Right hindlimb (tissue), 1 donor: ENCODE results near the gene VAPB.
"Not testable (repeated sequence)": the region's sequence is repeated elsewhere in the genome, so short reads cannot be mapped to it uniquely, and the experiment has no call there.

Source experiments
- DNase-seq: peaks from one replicate; pipeline ENCODE4 v3.0.0-alpha.2; 2018

VAPB gene, protein sequence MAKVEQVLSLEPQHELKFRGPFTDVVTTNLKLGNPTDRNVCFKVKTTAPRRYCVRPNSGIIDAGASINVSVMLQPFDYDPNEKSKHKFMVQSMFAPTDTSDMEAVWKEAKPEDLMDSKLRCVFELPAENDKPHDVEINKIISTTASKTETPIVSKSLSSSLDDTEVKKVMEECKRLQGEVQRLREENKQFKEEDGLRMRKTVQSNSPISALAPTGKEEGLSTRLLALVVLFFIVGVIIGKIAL

GRCh38 chr20:58388882-58389323, at the start of gene VAPB:
TSS of gene VAPB (plus strand) at chr20:58389229. CDS start at chr20:58389460, 231 bp downstream.
- DNase-seq, result peak; percentile 96

DNA sequence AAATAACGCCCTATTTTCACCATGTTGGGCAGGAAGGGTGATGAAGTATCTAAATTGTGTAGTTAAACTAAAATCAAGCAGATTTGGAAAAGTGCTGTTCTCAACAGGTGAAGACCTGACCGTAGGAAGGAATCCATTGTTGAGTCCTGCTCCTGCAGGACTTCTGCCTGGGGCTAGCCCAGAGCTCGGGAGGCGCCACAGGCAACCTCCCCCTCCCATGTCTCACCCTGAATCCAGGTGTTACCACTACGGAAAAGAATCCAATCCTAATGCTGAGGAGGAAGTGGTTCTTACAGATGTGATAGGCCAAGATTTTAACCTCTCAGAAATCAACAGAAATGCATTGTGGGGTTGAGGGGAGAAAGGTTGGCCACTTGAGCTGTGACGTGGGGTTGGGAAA, 49.3 kb upstream of the VAPB start:
- no peak for DNase-seq

GRCh38 chr20:58340151-58340550, 48.9 kb upstream of the VAPB start:
- no peak for DNase-seq

DNA sequence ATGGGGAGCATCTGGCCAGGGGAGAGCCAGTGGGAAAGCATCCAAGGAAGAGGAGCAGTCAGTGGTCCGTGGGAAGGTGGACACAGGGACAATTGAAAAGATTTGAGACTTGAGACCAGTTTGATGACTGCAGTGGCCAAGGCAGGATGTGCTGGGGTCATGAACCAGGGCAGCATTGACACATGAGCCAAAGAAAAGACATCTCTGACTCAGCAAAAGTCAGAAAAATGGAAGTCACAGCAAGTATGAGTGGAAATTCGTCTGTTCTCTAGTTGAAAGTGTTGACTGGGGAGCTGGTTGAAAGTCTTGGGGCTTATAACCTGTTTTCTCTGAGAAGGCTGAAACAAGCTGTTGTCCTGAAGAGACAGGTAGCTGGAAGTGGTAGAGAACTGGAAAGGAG, 48.2 kb upstream of the VAPB start:
- no peak for DNase-seq

- DNase-seq, result no peak
Measured at GRCh38 chr20:58342104-58342945, 46.7 kb upstream of the VAPB start.

- no peak for DNase-seq
Measured at GRCh38 chr20:58344741-58345140, 44.3 kb upstream of the VAPB start.

DNA sequence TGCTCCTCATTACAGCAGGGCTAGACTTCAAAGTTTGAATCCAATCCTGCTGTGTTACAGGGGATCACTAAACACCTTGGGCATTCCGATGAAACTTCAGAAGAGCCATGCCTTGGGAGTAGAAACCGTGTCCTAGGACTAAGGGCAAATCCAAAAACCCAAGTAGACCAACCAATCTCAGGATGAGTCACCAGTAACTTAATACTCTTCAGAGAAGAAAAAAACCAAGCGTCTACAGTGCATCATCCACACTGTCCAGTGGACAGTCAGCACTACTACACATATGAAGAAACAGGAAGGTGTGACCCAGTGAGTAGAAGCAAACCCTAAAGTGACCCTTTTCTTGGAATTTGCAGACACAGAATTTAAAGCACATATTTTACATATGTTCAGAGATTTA, 39.5 kb upstream of the VAPB start:
- no peak for DNase-seq

GRCh38 chr20:58352468-58352867, 36.6 kb upstream of the VAPB start:
- no peak for DNase-seq

DNA sequence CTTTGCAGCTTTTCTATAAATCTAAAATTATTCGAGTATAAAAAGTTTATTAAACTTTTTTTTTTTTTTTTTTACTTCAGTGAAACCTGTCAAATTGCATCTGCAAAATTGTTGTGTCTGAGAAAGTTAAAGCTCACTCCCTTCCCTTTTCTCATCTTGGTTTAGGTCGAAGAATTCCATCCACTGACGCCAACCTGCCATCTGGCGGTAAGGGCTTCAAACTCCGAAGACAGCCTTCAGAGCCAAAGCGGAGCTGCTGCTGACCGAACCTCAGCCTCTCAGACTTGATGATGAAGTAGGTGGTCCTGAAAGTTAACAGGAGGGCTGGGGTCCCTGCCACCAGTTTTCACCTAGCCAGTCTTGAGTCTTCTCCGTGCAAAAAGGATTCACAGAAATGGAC, 29.6 kb upstream of the VAPB start:
- no peak for DNase-seq

GRCh38 chr20:58360936-58361335, 28.1 kb upstream of the VAPB start:
- no peak for DNase-seq

GRCh38 chr20:58361481-58362205, 27.4 kb upstream of the VAPB start:
- DNase-seq, result peak; percentile 50

DNA sequence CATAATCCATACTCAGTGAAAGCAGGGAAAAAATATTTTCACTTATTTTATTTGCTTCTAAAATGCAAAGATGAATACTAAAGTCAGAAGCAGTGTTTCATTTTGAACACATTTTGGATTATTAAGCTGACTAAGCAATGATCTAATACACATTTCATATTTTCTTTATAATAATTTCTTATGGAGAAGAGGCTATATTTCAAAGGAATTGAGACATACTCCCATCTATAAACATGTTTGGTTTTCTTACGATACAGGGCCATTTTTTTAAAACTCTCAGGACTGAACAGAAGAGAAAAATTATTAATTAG, 26.9 kb upstream of the VAPB start:
- no peak for DNase-seq

DNA sequence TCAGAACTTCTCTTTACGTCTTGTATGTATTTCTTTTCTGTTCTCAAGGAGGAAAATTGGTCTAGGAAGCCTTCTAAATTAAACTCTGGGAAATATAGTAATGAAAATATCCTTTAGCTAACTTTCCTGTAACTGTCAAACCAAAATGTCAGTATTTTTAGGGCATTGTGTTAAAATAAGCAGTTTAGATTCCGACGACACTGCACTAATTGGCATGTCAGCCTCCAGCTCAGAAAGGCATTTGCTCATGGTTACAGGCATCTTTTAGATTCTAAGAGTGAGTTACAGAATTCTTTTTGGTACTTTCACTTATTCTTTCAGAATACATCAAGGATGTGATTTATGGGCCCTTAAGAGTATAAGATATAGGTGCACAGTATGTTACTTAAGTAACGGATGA, 26.1 kb upstream of the VAPB start:
- no peak for DNase-seq

- DNase-seq, result no peak
Measured at GRCh38 chr20:58366866-58367265, 22.2 kb upstream of the VAPB start.

DNA sequence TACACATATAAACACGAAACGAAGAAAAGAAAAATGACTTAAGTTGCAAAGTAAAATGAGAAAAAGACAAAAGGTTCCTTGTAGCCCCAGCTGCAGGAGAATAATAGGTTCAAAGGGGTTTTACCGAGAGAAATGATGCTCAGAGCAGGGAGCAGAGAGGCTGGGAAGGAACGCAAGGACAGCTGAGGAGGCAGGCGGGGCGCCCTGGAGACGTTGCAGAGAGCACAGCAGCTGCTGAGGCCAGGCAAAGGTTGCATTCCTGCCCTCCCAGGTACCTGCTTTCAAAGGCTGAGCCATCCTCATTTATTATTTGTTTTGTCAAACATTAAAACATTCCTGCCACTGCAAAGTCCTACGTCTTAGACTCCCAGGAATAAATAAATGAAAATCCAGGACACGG, 16.2 kb upstream of the VAPB start:
- peak; percentile 35 for DNase-seq

DNA sequence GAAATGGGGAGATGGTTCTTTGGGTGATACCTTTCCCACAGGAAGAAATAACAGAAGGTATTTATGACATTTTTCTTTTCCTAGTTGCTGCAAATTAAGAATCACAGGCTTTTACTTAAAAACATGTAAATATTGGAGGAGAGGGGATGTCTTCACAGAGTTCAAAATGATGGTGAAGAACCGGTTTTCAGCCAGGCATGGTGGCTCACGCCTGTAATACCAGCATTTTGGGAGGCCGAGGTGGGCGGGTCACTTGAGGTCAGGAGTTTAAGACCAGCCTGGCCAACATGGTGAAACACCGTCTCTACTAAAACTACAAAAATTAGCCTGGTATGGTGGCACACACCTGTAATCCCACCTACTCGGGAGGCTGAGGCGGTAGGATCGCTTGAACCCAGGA, 15.7 kb upstream of the VAPB start:
- not testable (repeated sequence) for DNase-seq

DNA sequence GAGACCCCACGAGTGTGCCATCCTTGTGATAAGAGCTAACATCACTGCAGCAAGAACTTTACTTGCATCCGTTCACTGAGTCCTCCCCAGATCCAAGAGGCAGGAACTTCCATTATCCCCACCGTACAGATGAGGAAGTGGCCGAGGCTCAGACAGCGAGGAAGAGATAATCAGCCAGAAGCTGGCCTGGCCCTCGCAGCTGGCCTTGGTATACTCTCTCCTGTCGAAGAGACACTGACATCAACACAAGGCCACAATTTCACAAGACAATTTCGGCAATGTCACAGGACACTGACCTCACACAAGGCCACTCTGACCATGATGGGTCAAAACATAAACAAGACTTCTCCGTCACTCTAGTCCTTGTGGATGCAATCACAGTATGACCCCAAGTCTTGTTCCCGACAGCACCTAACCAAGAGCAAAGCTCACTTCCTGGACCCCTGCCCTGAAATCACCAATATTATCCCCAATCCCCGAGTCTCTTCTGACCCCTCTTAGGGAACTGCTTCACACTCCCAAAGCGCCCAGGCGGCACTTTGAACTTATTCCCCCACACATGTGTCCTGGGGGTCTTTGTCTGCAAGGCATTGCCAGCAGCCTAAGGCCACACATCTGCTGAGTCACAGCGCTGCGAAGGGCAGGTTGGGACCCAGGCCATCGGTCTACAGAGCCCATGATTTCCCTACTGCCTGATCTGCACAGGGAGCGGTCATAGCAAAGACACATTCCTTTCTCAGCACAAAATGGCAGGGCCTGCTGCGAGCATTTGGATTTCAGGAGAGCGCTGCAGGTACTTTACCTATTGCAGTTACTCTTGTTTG, 14.8 kb upstream of the VAPB start:
- DNase-seq, result no peak

- DNase-seq, result peak; percentile 76
Measured at GRCh38 chr20:58374906-58375758, 13.9 kb upstream of the VAPB start.

DNA sequence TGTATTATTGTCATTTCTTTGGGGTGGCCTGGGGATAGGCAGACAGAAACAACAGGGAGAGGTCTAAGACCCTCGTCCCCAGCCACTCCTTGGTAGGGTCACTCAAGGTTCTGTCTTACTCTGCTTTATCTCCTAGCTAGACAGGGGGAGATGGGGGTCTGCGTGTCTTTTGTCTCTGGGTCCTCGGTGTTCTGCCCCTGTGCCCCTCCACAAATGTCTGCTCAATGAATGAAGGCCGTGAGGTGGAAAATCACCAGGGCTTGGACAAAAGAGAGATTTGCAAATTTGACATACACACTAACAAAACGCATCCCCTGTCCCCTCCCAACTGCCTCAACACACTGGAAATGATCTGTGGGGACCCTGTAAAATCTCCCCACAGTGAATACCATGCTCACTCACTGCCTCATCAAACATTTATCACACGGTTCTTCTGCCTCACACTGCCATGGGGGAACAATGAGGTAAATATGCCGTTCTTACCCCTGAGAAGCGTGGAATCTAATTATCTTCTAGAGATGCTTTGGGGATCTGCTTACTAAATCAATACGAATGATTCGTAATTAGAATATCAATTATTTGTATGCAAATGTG, 13.2 kb upstream of the VAPB start:
- DNase-seq, result no peak

- no peak for DNase-seq
Measured at GRCh38 chr20:58377017-58377416, 12.0 kb upstream of the VAPB start.

DNA sequence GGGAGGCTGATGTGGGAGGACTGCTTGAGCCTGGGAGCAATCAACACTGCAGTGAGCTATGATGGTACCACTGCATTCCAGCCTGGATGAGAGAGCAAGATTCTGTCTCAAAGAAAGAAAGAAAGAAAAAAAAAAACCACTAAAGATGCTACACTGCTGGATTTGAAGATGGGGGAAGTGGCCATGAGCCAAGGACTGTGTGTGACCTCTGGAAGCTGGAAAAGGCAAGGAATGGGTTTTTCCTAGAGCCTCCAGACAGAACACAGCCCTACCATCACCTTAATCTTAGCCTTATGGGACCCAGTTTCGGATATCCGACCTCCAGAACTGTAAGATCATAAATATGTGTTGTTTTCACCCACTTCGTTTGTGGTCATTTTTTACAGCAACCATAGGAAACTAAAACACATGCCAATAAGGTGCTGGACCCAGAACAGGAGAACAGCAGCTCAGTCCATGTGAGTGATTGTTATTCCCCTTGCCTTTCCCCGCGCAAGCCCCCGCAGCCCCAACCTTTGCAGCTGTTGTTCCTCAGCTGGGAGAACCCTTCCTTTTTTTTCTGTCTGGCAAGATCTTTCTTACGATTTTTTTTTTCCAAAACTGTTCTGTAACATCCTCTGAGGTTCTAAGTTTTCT, 11.1 kb upstream of the VAPB start:
- DNase-seq, result peak; percentile 65
